MM.1S (cell line): ENCODE results near the gene ATG4B.

Experiments used
- EZH2 ChIP-seq: fragments of 300-600 bp; sonication (generic); optimal IDR thresholded peaks from 2 replicates; pipeline ENCODE3; 2017; ENCODE audit warnings: low read depth, mild to moderate bottlenecking, antibody characterized with exemption, low read length, mixed read lengths
- EZH2phosphoT487 ChIP-seq: fragments of 300-600 bp; sonication (generic); IDR thresholded peaks from 2 replicates; pipeline ENCODE4 v1.6.1; 2018; ENCODE audit warnings: antibody characterized with exemption, low read length
- TF ChIP-seq, protein P1 (sequence below): fragments of 300-600 bp; sonication (generic); IDR thresholded peaks from 2 replicates; pipeline ENCODE4 v1.5.1; 2016; ENCODE audit warnings: antibody characterized with exemption, low read length, mixed read lengths

DNA sequence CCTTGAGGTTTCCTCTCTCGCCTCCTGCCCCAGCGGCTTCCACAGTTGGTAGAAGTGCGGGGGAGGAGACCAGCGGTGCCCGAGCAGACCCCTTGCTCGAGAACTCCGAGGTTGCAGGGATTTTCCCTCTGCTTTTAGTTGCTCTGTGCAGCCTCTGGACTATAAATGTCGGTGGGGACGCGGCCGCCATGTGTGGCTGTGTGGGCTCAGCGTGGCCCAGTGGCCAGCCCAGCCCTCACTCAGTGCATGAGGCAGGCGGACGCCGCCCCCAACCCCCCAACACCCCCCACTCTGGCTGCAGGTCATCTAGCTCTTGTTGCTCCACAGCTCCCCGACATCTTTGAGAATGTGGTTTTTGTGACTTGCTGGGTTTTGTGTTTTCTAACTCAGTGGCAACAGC is 81.6 kb downstream of the ATG4B start:
- TF ChIP-seq, protein P1, sequence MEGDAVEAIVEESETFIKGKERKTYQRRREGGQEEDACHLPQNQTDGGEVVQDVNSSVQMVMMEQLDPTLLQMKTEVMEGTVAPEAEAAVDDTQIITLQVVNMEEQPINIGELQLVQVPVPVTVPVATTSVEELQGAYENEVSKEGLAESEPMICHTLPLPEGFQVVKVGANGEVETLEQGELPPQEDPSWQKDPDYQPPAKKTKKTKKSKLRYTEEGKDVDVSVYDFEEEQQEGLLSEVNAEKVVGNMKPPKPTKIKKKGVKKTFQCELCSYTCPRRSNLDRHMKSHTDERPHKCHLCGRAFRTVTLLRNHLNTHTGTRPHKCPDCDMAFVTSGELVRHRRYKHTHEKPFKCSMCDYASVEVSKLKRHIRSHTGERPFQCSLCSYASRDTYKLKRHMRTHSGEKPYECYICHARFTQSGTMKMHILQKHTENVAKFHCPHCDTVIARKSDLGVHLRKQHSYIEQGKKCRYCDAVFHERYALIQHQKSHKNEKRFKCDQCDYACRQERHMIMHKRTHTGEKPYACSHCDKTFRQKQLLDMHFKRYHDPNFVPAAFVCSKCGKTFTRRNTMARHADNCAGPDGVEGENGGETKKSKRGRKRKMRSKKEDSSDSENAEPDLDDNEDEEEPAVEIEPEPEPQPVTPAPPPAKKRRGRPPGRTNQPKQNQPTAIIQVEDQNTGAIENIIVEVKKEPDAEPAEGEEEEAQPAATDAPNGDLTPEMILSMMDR, result no peak
- TF ChIP-seq EZH2phosphoT487 (no peak), EZH2 (no peak)
